Psoas muscle (tissue), 8 donors: ENCODE results near the gene AGXT2. TPM values are rescaled to one million over a fixed set of nuclear protein-coding genes. Genes with fewer than 3 reads are reported as not detected.

Experiments used
- ATAC-seq, 4 donors: fragments of 200-7000 bp; cut with Tn5 transposase; one replicate each; pipeline ENCODE4 v1.9.1; 2020; ENCODE audit warnings: moderate library complexity in 3 of 4, mild to moderate bottlenecking in 2 of 4
- DNase-seq, 2 donors: peaks; one replicate each; pipeline ENCODE4 v3.0.0-alpha.2; 2020
- H3K27ac ChIP-seq: fragments of 200-600 bp; one replicate; pipeline ENCODE4 v1.8.0; 2022
- H3K27me3 ChIP-seq, 3 donors: fragments of 200-600 bp in 1 of 3; one replicate each; pipeline versions ENCODE4 v1.6.1 to v1.8.0; 2013 to 2022; ENCODE audit warnings: low read length in 2 of 3, mild to moderate bottlenecking in 2 of 3, moderate library complexity in 1 of 3; ENCODE audit not compliant: insufficient read depth in 3 of 3
- H3K36me3 ChIP-seq, 2 donors: fragments of 200-600 bp in 1 of 2; one replicate each; pipeline versions ENCODE4 v1.6.1 to v1.8.0; 2013 to 2022; ENCODE audit warnings: low read depth in 1 of 2, mild to moderate bottlenecking in 1 of 2, moderate library complexity in 1 of 2; ENCODE audit not compliant: insufficient read depth in 1 of 2
- H3K4me1 ChIP-seq: fragments of 200-600 bp; one replicate; pipeline ENCODE4 v1.8.0; 2022
- H3K4me3 ChIP-seq: fragments of 200-600 bp; one replicate; pipeline ENCODE4 v1.8.0; 2022; ENCODE audit warnings: mild to moderate bottlenecking
- H3K9me3 ChIP-seq: fragments of 200-600 bp; one replicate; pipeline ENCODE4 v1.8.0; 2022
- CTCF ChIP-seq: fragments of 200-600 bp; IDR thresholded peaks from one replicate; pipeline ENCODE4 v1.8.0; 2022; ENCODE audit warnings: antibody characterized with exemption
- WGBS, 3 donors: extraction: QIAGEN DNeasy Blood & Tissue Kit; methylation state at CpG; one replicate each; pipeline versions ENCODE4 v1.1.6 to v1.1.7; 2013; 5-methylcytosine and 5-hydroxymethylcytosine counted together
- intact Hi-C, 2 donors: fragments of 100-400 bp; cut with DNase I; formaldehyde crosslinking; loops; one replicate each; pipeline versions ENCODE4 v1.11.0 to v1.14.2; 2022
- polyA plus RNA-seq, 3 donors: library from polyadenylated mRNA; stranded (reverse); fragments of 200-250 nt; gene quantifications; one replicate each; pipeline ENCODE4 v1.2.3, GENCODE V29; 2013
- total RNA-seq, 4 donors: library from RNA; stranded (reverse); fragmentation: NEBNext Ultra II Directional in 2 of 4; extraction: Animal tissue kit (Norgen Biotek cat#: 25700) in 2 of 4; gene quantifications; one replicate each; pipeline versions ENCODE4 v1.2.1 to v1.2.4, GENCODE V29; 2021 to 2023
- donor health status: healthy with polysubstance abuse.
- donor health status: DM: no; HTN: no; CAD: no; lungs with moderate emphysema.
- donor health status: Bipolar disorder and iron deficiency.
- donor health status: healthy.
- donor health status: DM: yes; HTN: yes; CAD: no.
- donor health status: DM: no; HTN: no; CAD: no.
- donor health status: DM: no; HTN: no; CAD: no.
- donor health status: DM: yes; HTN: yes; CAD: no.

Gene AGXT2
- total and polyA plus RNA-seq, 7 donors: not detected

DNA sequence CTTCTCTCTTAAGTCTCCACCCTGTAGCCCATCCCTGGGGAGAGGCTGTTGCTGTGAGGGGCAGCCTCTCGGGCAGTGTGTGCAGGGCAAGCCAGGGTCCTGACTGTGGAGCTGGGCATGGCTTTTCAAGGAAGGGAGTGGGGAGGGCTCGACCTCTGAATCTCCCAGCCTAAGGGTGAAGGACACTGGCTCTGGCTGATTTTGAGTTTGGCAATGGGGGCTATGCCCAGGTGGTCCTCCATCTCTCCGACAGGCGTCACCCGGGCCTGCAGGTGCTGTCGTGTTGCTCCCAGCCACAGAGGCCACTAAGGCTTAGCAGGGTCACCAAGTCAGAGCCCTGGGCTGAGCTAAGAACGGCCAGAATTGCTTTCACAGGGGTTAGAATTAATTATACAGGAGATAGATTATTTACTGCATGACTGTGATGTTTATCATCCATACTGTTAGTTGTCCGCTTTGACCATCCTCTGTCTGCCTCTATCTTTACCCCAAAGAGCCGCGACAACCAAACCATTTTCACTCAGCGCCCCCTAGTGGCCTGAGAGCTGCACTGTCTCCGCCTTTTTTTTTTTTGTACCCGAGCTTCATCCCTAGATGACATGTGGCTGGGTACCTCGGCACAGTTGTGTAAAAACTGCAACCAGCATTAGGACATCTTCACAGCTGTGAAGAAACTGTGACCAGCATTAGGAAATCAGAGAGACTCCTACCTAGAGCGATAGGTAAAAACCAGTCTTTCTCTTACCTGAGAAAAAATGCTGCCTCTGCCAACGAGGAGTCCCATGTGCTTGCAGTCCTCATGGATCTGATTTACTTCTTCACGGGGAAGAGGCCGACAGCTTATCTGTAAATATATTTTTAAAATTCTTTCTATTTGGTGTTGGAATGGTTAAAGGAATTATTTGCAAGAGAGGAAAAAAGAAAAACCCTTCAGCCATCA lies 44.5 kb downstream of the AGXT2 start:
- ATAC-seq: peak; percentile 32 to 62 (median 58)
- H3K4me1 ChIP-seq: no peaks in the 10 kb centered on the region
- intact Hi-C loops: loop anchor here in 1 of 2 donors (10.0 kb wide), 2 partner anchors 478 to 518 kb away; no protein-coding TSS in a partner anchor
- no peaks in the 10 kb centered on the region for H3K36me3 ChIP-seq
- no peaks in the 10 kb centered on the region for H3K9me3 ChIP-seq
- WGBS, 3 donors: 38 to 41% (median 39%) methylated on average over 18 of the region's 18 CpGs
- DNase-seq: peak; percentile 43 to 57
- TF ChIP-seq CTCF: peak; percentile 76
- peaks cover 0 to 4% (median 0%) of the 10 kb centered on the region in 3 donors for H3K27me3 ChIP-seq
- no peak overlapping the region for H3K27ac ChIP-seq
- H3K4me3 ChIP-seq: no peak overlapping the region

DNA sequence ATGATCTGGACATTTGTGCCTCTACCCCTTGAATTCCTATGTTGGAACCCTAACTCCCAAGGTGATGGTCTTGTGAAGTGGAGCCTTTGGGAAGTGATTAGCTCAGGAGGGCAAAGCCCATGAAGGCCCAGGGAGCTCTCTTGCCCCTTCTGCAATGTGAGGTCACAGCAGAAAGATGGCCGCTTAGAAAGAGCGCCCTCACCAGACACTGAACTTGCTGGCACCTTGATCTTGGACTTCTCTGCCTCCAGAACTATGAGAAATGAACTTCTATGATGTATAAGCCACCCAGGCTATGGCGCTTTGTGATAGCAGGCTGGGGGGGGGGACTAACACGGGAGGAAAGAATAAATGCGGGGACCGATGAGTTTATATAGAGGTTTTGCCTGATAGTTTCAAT lies 45.3 kb downstream of the AGXT2 start:
- WGBS, 3 donors: 94 to 96% (median 96%) methylated on average over 6 of the region's 6 CpGs
- intact Hi-C loops: loop anchor here in 1 of 2 donors (10.0 kb wide), 2 partner anchors 478 to 518 kb away; no protein-coding TSS in a partner anchor
- TF ChIP-seq CTCF: no peak
- Histone ChIP-seq H3K36me3 (no peaks in the 10 kb centered on the region), H3K27ac (no peak overlapping the region), H3K4me1 (no peaks in the 10 kb centered on the region), H3K27me3 (peaks cover 0 to 4% (median 0%) of the 10 kb centered on the region in 3 donors), H3K4me3 (no peak overlapping the region), H3K9me3 (no peaks in the 10 kb centered on the region)
- ATAC-seq (no peak), DNase-seq (no peak)

GRCh38 chr5:35001842-35002241 lies 45.9 kb downstream of the AGXT2 start:
- no peaks in the 10 kb centered on the region for H3K36me3 ChIP-seq
- intact Hi-C loops: loop anchor here in 1 of 2 donors (10.0 kb wide), 2 partner anchors 477 to 517 kb away; no protein-coding TSS in a partner anchor
- TF ChIP-seq CTCF: no peak
- DNase-seq: no peak
- no peaks in the 10 kb centered on the region for H3K9me3 ChIP-seq
- 64 to 75% (median 70%) methylated on average over 3 of the region's 3 CpGs for WGBS, 3 donors
- no peak for ATAC-seq
- no peaks in the 10 kb centered on the region for H3K4me1 ChIP-seq
- no peak overlapping the region for H3K4me3 ChIP-seq
- no peak overlapping the region for H3K27ac ChIP-seq
- H3K27me3 ChIP-seq: no peaks in the 10 kb centered on the region

DNA sequence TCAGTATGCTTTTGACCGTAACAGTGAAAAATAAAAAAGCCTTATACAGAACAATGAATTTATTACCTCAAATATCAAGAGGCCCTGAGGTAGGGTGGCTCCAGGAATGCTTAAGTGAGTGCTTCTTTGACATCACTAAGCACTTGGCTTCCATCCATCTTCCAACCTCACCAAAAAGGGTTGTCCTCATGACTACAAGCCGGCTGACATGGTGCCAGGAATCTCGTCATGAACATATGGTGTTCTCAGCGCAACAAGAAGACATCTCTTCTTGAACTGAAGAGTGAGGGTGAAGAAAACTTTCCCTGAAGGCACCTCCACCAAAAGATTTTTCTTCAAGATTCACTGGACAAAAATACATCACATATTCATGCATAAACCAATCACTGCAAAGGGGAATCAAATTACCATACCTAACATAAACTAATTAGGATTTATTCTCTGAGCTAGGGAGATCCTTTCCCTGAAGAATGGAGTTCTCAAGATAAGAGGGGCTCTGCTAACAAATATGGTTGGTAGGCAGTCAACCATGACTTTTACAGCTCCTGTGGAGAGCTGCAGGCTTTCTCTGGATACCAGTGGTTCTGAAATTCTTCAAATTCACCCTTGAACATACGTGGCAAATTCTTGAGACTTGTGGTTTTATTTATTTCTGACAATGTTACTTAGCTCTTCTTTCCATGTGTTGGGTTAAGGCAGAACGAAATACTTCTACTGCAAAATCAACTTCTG lies 49.5 kb downstream of the AGXT2 start:
- DNase-seq: no peak
- 48 to 57% (median 54%) methylated on average over 6 of the region's 6 CpGs for WGBS, 3 donors
- intact Hi-C loops: no loop called here
- Histone ChIP-seq H3K4me1 (no peaks in the 10 kb centered on the region), H3K27ac (no peak overlapping the region), H3K36me3 (no peaks in the 10 kb centered on the region), H3K9me3 (no peaks in the 10 kb centered on the region), H3K4me3 (no peak overlapping the region), H3K27me3 (no peaks in the 10 kb centered on the region)
- no peak for TF ChIP-seq CTCF
- ATAC-seq: no peak
